GM23338 (cell line): Measurements from ENCODE around the gene PDE2A. TPM values are rescaled to one million over a fixed set of nuclear protein-coding genes. Genes with fewer than 3 reads are reported as not detected.

Experiments
- ATAC-seq: fragments of 200-7000 bp; cut with Tn5 transposase; 3 replicates; pipeline ENCODE4 v1.9.1; 2020
- DNase-seq: peaks from one replicate; pipeline ENCODE4 v3.0.0-alpha.2; 2015; ENCODE audit warnings: low spot score
- H2AFZ ChIP-seq: fragments of 200-600 bp; sonication (generic); 2 replicates; pipeline ENCODE4 v1.8.0; 2016; ENCODE audit warnings: antibody characterized with exemption, mild to moderate bottlenecking, moderate library complexity
- H3F3A ChIP-seq: fragments of 200-600 bp; sonication (generic); replicated peaks from 2 replicates; pipeline ENCODE4 v1.8.0; 2017; ENCODE audit warnings: antibody characterized with exemption, mixed run types, low read depth
- H3K27ac ChIP-seq: fragments of 200-600 bp; sonication (generic); 2 replicates; pipeline ENCODE4 v1.6.1; 2016; ENCODE audit warnings: low read depth
- H3K27me3 ChIP-seq: fragments of 200-600 bp; sonication (generic); 2 replicates; pipeline ENCODE4 v1.8.0; 2016; ENCODE audit warnings: mild to moderate bottlenecking, mixed run types, moderate library complexity; ENCODE audit not compliant: insufficient read depth
- H3K36me3 ChIP-seq: fragments of 200-600 bp; sonication (generic); 2 replicates; pipeline ENCODE4 v1.8.0; 2016; ENCODE audit warnings: mild to moderate bottlenecking; ENCODE audit not compliant: insufficient read depth
- H3K4me1 ChIP-seq: fragments of 200-600 bp; sonication (generic); 2 replicates; pipeline ENCODE4 v1.8.0; 2016; ENCODE audit warnings: mild to moderate bottlenecking, moderate library complexity; ENCODE audit not compliant: insufficient read depth
- H3K4me2 ChIP-seq: fragments of 200-600 bp; sonication (generic); 2 replicates; pipeline ENCODE4 v1.7.1; 2017; ENCODE audit warnings: mixed run types
- H3K4me3 ChIP-seq: fragments of 200-600 bp; sonication (generic); 2 replicates; pipeline ENCODE4 v1.6.1; 2016; ENCODE audit warnings: mixed run types
- H3K79me2 ChIP-seq: fragments of 200-600 bp; sonication (generic); replicated peaks from 2 replicates; pipeline ENCODE4 v1.8.0; 2017; ENCODE audit warnings: mild to moderate bottlenecking; ENCODE audit not compliant: insufficient read depth
- H3K9me2 ChIP-seq: fragments of 200-600 bp; sonication (generic); 2 replicates; pipeline ENCODE4 v1.8.0; 2017; ENCODE audit not compliant: insufficient read depth
- H4K20me1 ChIP-seq: fragments of 200-600 bp; sonication (generic); replicated peaks from 2 replicates; pipeline ENCODE4 v1.8.0; 2017; ENCODE audit warnings: mild to moderate bottlenecking; ENCODE audit not compliant: insufficient read depth
- H3K27ac Mint-ChIP-seq: 2 replicates; pipeline ENCODE4 v1.8.0; 2020; ENCODE audit warnings: inconsistent platforms, mild to moderate bottlenecking, moderate library complexity, mixed read lengths
- H3K27me3 Mint-ChIP-seq: 3 replicates; pipeline ENCODE4 v1.8.0; 2022; ENCODE audit warnings: low read depth, mild to moderate bottlenecking, moderate library complexity, mixed read lengths, inconsistent platforms; ENCODE audit not compliant: insufficient read depth, poor library complexity
- H3K36me3 Mint-ChIP-seq: 3 replicates; pipeline ENCODE4 v1.8.0; 2021; ENCODE audit warnings: low read depth, mild to moderate bottlenecking, inconsistent platforms, moderate library complexity, mixed read lengths
- H3K4me1 Mint-ChIP-seq: 3 replicates; pipeline ENCODE4 v1.8.0; 2020; ENCODE audit warnings: mild to moderate bottlenecking, inconsistent platforms, mixed read lengths
- H3K4me3 Mint-ChIP-seq: 3 replicates; pipeline ENCODE4 v1.8.0; 2021; ENCODE audit warnings: moderate library complexity, mild to moderate bottlenecking, inconsistent platforms, mixed read lengths
- H3K9me3 Mint-ChIP-seq: 3 replicates; pipeline ENCODE4 v1.8.0; 2020; ENCODE audit warnings: moderate library complexity, mild to moderate bottlenecking, inconsistent platforms, mixed read lengths
- CREB1 ChIP-seq: fragments of 250-450 bp; sonication (Bioruptor Pico); IDR thresholded peaks from 2 replicates; pipeline ENCODE4 v1.5.0; 2020; ENCODE audit warnings: low read depth, mild to moderate bottlenecking, moderate library complexity
- EZH2phosphoT487 ChIP-seq: fragments of 200-600 bp; sonication (generic); IDR thresholded peaks from one replicate; pipeline ENCODE4 v1.8.1; 2018; ENCODE audit warnings: antibody characterized with exemption; ENCODE audit not compliant: unreplicated experiment
- NANOG ChIP-seq: IDR thresholded peaks from 2 replicates; pipeline ENCODE4 v1.6.1; 2016; ENCODE audit warnings: antibody characterized with exemption, borderline replicate concordance
- REST ChIP-seq: IDR thresholded peaks from one replicate; pipeline ENCODE4 v1.6.1; 2018; ENCODE audit warnings: antibody characterized with exemption; ENCODE audit not compliant: unreplicated experiment
- STAT1 ChIP-seq: IDR thresholded peaks from one replicate; pipeline ENCODE4 v1.6.1; 2016; ENCODE audit warnings: antibody characterized with exemption; ENCODE audit not compliant: unreplicated experiment
- ZNF114 ChIP-seq: fragments of 250-450 bp; sonication (Bioruptor Pico); IDR thresholded peaks from 2 replicates; pipeline ENCODE4 v1.5.0; 2020; ENCODE audit warnings: mild to moderate bottlenecking, moderate library complexity
- ZNF462 ChIP-seq: fragments of 250-450 bp; sonication (Bioruptor Pico); IDR thresholded peaks from 2 replicates; pipeline ENCODE4 v1.5.0; 2020; ENCODE audit warnings: mild to moderate bottlenecking, moderate library complexity
- polyA plus RNA-seq: library from polyadenylated mRNA; unstranded; fragments of >200 nt; fragmentation: Nextera tagmentation; extraction: Ambion mirVana; gene quantifications from 2 replicates; pipeline ENCODE4 v1.2.1, GENCODE V29; 2016
- total RNA-seq: library from RNA; depleted of rRNA; stranded (reverse); fragments of >200 nt; shearing (Covaris generic); gene quantifications from 2 replicates; pipeline ENCODE4 v1.2.3, GENCODE V29; 2014
- TF ChIP-seq, protein P1 (sequence below): IDR thresholded peaks from 2 replicates; pipeline ENCODE4 v1.6.1; 2016; ENCODE audit warnings: antibody characterized with exemption

The PDE2A gene
- total and polyA plus RNA-seq, 2 experiments from 2014 or later = 4.3 to 16.2 TPM

GRCh38 chr11:72703267-72704008, 29.2 kb upstream of the PDE2A start:
- DNase-seq (no peak), ATAC-seq (no peak)
- no peak overlapping the region for H3K4me3 Mint-ChIP-seq
- Histone ChIP-seq H3K36me3 (no peaks in the 10 kb centered on the region), H4K20me1 (peaks cover 5% of the 10 kb centered on the region; the same call in 1 of the 2 replicates), H3K9me2 (no peaks in the 10 kb centered on the region), H3K27ac (no peak overlapping the region), H3K4me1 (peaks cover 25% of the 10 kb centered on the region), H3K27me3 (no peaks in the 10 kb centered on the region), H3K79me2 (no peaks in the 10 kb centered on the region), H3F3A (0 out of 2 replicates have a peak, but pooled peaks cover 3% of the 10 kb centered on the region), H3K4me2 (no peak overlapping the region), H3K4me3 (no peak overlapping the region), H2AFZ (no peak overlapping the region)
- no peaks in the 10 kb centered on the region for H3K9me3 Mint-ChIP-seq
- no peak overlapping the region; the same call in 1 of the 2 replicates for H3K27ac Mint-ChIP-seq
- TF ChIP-seq ZNF114 = no peak
- TF ChIP-seq EZH2phosphoT487 = no peak
- TF ChIP-seq, protein P1, sequence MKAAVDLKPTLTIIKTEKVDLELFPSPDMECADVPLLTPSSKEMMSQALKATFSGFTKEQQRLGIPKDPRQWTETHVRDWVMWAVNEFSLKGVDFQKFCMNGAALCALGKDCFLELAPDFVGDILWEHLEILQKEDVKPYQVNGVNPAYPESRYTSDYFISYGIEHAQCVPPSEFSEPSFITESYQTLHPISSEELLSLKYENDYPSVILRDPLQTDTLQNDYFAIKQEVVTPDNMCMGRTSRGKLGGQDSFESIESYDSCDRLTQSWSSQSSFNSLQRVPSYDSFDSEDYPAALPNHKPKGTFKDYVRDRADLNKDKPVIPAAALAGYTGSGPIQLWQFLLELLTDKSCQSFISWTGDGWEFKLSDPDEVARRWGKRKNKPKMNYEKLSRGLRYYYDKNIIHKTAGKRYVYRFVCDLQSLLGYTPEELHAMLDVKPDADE = no peak
- no peak for TF ChIP-seq CREB1 (CRISPR knock-in tag)
- no peak for TF ChIP-seq REST
- TF ChIP-seq STAT1 = no peak
- no peak for TF ChIP-seq NANOG
- no peak for TF ChIP-seq ZNF462
- peaks cover 48% of the 10 kb centered on the region for H3K4me1 Mint-ChIP-seq
- peaks cover 42% of the 10 kb centered on the region for H3K36me3 Mint-ChIP-seq
- peaks cover 18% of the 10 kb centered on the region for H3K27me3 Mint-ChIP-seq
